NCI-H2029 treated with DMSO at 0.1 percent for 48 hours (cell line): ENCODE data around the gene VANGL2.

Experiments used
- DNase-seq: peaks from one replicate; lab custom pipeline; 2025; lab: John Stamatoyannopoulos, UW

Gene VANGL2

DNA sequence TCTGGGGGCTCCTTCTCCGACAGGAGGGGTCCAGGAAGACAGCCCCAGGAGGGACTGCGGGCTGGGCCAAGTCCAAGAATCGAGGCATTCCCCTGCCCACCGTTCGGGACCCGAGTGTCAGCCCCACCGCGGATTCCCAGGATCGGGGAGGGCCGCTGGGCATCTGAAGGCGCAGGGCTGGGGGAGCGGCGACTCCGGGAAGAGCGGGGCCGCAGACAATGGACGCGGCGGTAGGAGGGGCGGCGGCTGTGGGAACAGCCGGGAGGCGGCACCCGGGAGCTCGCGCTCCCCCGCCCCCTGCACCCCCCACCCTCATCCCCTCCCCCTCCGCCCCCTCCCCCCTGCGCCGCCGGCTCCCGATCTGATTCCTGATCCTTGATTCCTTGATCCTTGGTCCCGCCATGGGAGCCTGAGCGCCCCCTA lies at the start of gene VANGL2:
VANGL2 (plus strand) TSS at position 342 of the 423 bp plus-strand sequence. CDS start 15,274 bp downstream, outside the sequence.
- no peak for DNase-seq

DNA sequence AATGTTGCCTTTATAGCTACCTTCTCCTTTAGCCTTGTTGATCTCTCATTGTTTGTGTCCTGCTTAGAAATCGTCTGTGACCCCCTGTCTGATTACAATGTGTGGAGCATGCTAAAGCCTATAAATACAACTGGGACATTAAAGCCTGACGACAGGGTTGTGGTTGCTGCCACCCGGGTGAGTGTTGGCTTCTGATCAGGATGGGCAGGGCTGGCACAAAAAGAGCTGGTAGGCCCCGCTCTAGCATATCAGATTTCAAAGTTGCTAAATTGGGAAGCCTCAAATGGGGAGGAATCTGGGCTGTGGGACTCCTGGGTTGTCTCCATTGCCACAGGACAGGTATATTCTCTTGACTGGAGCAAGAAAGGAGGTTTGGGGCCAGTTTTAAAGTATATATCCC lies 48.7 kb upstream of the VANGL2 start:
- DNase-seq = no peak

- no peak for DNase-seq
Observed at GRCh38 chr1:160352555-160352954, 47.8 kb upstream of the VANGL2 start.

DNA sequence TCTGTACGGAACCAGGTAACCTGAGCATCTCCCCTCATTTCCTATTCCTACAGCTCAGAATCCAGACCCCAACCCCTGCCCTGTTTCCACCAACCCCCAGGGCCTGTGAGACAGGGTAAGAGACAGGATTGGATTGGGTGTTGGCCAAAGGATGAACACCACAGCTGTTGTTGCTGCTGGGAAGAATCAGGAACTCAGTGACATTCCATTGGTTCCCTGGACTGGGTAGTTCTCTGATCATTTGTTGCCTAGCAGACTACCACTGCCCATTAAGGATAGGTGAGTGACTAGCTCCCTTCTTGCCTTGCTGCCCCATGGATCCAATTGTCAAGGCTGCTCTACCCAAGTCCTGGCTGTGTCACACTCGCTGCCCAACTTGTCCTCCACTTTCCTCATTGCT lies 47.1 kb upstream of the VANGL2 start:
- DNase-seq = no peak

GRCh38 chr1:160354388-160354985 lies 45.9 kb upstream of the VANGL2 start:
- no peak for DNase-seq

- no peak for DNase-seq
Observed at GRCh38 chr1:160357286-160358002, 42.9 kb upstream of the VANGL2 start.

- DNase-seq = no peak
Observed at GRCh38 chr1:160358073-160358472, 42.3 kb upstream of the VANGL2 start.

- no peak for DNase-seq
Observed at GRCh38 chr1:160359559-160360226, 40.7 kb upstream of the VANGL2 start.

- DNase-seq = no peak
Observed at GRCh38 chr1:160360227-160360695, 40.1 kb upstream of the VANGL2 start.

GRCh38 chr1:160361199-160361598 lies 39.2 kb upstream of the VANGL2 start:
- DNase-seq = no peak

DNA sequence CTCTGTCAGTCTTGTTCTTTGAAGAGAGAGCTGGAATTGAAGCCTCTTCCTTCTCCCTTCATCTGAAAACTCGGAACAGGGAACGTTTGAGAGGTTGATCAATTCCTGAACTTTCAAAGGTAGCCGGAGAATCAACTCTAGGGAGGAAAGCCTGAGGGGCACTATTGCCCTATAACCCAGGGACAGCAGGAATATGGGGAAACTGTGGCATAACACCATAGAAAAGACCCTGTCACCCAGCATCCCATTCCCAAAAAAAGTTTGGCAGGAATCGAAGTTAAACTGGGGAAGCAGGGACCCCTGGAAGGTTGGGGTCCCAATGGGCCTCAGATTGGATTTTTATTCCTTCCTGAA lies 38.6 kb upstream of the VANGL2 start:
- DNase-seq = no peak

DNA sequence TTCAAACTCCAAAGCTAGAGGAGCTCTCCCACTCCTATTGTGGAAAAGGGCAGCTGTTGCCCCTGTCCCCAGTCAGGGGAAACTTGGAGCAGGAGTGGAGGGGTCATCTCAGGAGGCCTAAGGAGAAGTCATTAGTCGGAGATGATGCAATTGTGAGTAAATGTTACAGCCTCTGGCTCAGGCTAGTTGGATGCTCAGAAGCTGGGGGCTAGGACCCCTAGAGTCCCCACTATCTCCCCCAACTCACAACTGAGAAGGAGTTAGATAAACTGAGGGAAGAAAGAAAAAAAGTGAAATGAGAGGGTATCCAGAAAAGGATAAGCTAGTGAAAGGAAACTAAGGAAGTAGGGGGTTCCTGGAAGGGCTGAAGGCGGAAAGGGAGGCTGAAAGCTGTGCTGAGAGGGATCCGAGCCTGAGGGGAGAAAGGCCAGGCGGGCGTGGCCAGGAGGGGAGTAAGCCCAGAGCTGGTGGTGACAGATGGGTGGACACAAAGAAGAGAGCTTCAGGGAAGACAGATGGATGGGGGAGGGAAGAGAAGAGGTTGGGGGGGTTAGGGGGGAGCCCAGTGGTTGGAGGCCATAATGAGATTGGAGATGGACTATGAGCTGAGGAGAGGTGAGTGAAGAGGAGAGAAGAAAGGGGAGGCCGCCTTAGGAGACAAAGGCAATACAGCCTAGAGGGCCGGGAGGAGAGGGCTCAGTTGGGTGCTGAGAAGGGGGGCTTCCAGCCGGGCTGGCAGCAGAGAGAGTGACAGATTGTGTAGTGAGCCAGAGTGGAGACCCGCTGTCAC lies 38.0 kb upstream of the VANGL2 start:
- no peak for DNase-seq

DNA sequence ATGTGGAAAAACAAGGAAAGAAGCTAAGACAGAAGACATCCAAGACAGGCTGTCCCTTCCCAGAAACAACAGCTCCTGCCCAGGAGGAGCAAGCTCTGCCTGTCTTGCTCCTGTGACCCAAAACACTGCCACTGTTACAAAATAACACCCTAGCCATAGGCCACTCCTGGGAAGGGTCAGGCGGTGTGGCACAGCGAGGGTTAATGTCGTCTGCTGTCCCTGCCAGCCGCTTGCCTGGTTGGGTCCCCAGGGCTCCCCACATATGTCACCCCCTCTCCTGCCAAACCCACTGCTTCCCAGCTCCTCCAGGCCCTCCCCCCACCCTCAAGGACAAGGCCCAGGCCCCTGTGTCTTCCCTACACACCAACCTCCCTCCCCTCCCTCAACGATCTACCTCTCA lies 37.4 kb upstream of the VANGL2 start:
- no peak for DNase-seq

GRCh38 chr1:160363951-160364735 lies 36.2 kb upstream of the VANGL2 start:
- DNase-seq = no peak

DNA sequence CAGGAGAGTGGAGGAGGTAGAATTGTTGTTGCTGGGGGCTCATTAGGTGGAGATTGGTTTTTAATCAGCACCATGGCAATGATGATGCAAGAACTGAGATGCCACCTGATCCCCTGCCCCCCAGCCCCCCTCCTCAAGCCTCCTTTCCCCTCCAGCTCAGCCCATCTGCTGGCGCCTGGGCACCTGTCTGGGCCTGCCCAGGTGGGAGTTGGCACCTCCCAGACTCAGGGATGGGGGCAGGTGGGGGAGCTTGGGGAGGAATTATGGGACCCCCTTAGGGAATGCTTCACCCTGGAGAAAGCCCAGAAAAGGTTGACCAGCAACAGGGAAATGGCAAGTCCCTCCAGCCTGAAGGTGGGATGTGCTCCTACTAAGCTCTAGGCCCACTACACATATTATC lies 35.0 kb upstream of the VANGL2 start:
- no peak for DNase-seq

GRCh38 chr1:160366731-160367515 lies 33.4 kb upstream of the VANGL2 start, which contains the start of gene NHLH1:
TSS of gene NHLH1 (plus strand) at chr1:160367071. CDS start at chr1:160370732, 3,661 bp downstream.
- DNase-seq = no peak

GRCh38 chr1:160367516-160367900 lies 32.9 kb upstream of the VANGL2 start:
- no peak for DNase-seq

DNA sequence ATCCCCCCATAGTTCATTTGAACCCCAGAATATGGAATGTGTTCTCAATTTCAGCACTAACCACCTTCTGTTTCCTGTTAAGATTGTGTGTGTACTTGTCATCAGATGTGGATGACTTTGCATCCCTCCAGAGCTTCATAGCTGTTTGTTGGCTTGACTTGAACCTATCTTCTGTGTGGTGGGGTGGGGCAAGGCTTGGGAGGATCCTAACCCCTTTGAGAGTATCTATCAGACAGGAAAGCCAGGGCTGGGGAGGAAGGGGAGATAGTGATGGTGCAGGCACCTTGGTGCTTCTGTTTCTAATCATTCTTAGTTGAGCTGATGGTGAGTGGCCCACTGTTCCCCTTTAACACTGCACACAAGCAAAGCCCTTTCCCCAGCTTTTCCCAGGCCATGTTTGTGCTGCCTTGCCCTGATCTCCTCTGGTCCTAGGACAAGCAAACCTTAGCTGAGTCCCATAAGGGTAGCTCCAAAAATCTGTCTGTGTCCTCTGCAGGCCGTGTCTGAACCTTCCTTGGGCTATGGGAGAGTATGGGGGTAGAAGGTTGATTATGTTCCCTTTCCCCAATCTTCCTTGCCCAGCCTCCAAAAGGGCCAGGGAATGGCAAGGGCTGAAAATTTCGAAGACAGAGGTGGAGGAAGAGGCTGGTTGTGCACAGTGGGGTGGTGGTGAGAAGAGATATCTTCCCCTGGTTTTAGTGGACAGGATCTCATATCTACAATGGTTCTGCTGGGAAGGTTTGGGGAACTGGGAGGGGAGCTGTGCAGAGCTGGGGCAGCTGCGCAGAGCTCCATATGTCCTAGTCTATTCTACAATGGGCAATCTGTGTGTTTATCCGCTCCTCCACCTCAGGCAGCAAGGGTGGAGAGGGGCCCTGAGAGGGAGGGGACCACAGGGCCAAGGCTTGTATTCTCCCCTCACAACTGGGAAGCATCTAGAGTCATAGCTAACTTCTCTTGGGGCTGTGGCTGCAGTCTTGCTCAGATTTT lies 32.1 kb upstream of the VANGL2 start:
- no peak for DNase-seq

- DNase-seq = no peak
Observed at GRCh38 chr1:160369087-160369486, 31.3 kb upstream of the VANGL2 start.
